Breast epithelium (tissue), 4 donors: ENCODE results near the gene TMEM208. TPM values are rescaled to one million over a fixed set of nuclear protein-coding genes. Genes with fewer than 3 reads are reported as not detected.
A peak's percentile ranks its signal among the peaks of the same experiment; 100 is the strongest.

Experiments
- DNase-seq, 2 donors: peaks; one replicate each; pipeline ENCODE4 v3.0.0-alpha.2; 2019; ENCODE audit warnings: low spot score in 2 of 2
- H3K27ac ChIP-seq, 2 donors: fragments of 200-600 bp; sonication (generic) in 1 of 2; one replicate each; pipeline ENCODE4 v1.5.1; 2016 to 2019; ENCODE audit warnings: mild to moderate bottlenecking in 1 of 2
- H3K27me3 ChIP-seq, 2 donors: fragments of 200-600 bp; sonication (generic) in 1 of 2; one replicate each; pipeline versions ENCODE4 v1.5.1 to v1.6.0; 2017 to 2019; ENCODE audit warnings: control low read depth in 1 of 2, mild to moderate bottlenecking in 1 of 2
- H3K36me3 ChIP-seq: fragments of 200-600 bp; one replicate; pipeline ENCODE4 v1.5.1; 2019
- H3K4me1 ChIP-seq, 2 donors: fragments of 200-600 bp; sonication (generic); one replicate each; pipeline ENCODE4 v1.5.1; 2016 to 2019; ENCODE audit warnings: control low read depth in 1 of 2
- H3K4me3 ChIP-seq, 3 donors: fragments of 200-600 bp; sonication (generic); 1 replicate in 2 of 3; 2 replicates in 1 of 3; pipeline ENCODE4 v1.5.1; 2016 to 2019; ENCODE audit warnings: mild to moderate bottlenecking in 3 of 3, moderate library complexity in 2 of 3
- H3K9me3 ChIP-seq, 2 donors: fragments of 200-600 bp; sonication (generic) in 1 of 2; one replicate each; pipeline ENCODE4 v1.5.1; 2016 to 2019; ENCODE audit warnings: control low read depth in 1 of 2
- POLR2A ChIP-seq: fragments of 450-650 bp; IDR thresholded peaks from one replicate; pipeline ENCODE4 v1.6.1; 2016; ENCODE audit warnings: antibody characterized with exemption, mild to moderate bottlenecking, moderate library complexity
- POLR2AphosphoS5 ChIP-seq, 3 donors: sonication (generic); formaldehyde crosslinking; IDR thresholded peaks; one replicate each; pipeline ENCODE4 v1.6.1; 2017; ENCODE audit warnings: antibody characterized with exemption in 3 of 3
- intact Hi-C: fragments of 100-400 bp; cut with DNase I; formaldehyde crosslinking; loops from one replicate; pipeline ENCODE4 v1.15.1; 2023; ENCODE audit warnings: low total_unique reads
- total RNA-seq, 3 donors: library from RNA; depleted of rRNA; stranded (reverse); fragments of >200 nt; gene quantifications; one replicate each; pipeline ENCODE4 v1.1.0, GENCODE V29; 2016
- TF ChIP-seq, protein P1 (sequence below), 3 donors: fragments of 450-650 bp; IDR thresholded peaks; one replicate each; pipeline ENCODE4 v1.5.1; 2016 to 2017; ENCODE audit warnings: antibody characterized with exemption in 3 of 3, mild to moderate bottlenecking in 3 of 3, moderate library complexity in 3 of 3

The TMEM208 gene
- total RNA-seq, 3 donors from 2014 or later: 35.2 to 46.2 (median 44.2) TPM

DNA sequence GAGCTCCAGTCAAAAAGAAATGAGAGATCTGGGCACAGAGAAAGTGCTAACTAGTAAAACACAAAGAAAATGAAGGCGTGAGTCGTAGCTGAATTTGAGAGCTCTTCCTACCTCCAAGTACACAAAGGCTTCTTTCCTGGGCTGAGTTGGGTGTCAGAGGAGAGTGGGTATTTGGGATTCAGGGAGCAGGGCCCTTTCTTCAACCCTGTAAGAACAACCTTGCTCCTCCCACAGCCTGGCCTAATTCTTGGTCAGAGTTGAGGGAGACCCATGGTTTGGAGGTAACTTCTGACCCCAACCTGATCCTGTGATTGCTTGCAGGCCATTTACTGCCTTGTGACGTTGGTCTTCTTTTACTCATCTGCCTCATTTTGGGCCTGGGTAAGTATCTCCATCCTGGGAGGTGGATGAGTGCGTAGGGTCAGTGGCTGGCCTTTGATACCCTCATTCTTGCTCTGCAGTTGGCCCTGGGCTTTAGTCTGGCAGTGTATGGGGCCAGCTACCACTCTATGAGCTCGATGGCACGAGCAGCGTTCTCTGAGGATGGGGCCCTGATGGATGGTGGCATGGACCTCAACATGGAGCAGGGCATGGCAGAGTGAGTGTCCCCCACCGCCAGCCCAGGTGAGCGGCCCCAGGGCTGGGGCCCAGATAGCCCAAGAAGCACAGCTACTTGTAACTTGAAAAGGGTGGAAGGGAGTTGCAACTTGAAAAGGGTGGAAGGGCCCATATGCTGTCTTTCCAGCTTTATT is 1.3 kb downstream of the TMEM208 start:
- TF ChIP-seq POLR2A: no peak
- Histone ChIP-seq H3K27me3 (no peaks in the 10 kb centered on the region), H3K4me3 (peak overlapping the region; percentile 63 to 95 (median 84)), H3K9me3 (no peaks in the 10 kb centered on the region), H3K36me3 (peaks cover 6% of the 10 kb centered on the region), H3K4me1 (peaks cover 5 to 6% of the 10 kb centered on the region in 2 donors), H3K27ac (peak overlapping the region in 1 of 2 donors; percentile 85)
- DNase-seq: no peak
- intact Hi-C loops: no loop called here

DNA sequence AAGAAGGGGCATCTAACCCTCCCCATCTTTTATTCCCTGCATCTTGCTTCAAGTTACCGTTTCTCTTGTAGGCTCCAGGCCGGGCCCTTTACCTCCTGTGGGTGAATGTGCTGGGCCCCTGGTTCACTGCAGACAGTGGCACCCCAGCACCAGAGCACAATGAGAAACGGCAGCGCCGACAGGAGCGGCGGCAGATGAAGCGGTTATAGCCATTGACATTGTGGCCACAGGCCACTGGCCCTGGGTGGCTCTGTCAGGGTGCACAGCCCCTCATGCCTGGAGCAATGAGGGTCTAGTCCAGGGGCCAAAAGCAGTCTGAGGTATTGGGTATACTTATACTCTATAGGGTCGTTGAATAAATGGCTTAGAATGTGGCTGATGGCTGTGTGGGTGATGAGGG is 2.0 kb downstream of the TMEM208 start:
- intact Hi-C loops: no loop called here
- Histone ChIP-seq H3K4me3 (no peak overlapping the region), H3K27ac (no peak overlapping the region), H3K4me1 (peaks cover 5 to 6% of the 10 kb centered on the region in 2 donors), H3K27me3 (no peaks in the 10 kb centered on the region), H3K36me3 (peaks cover 6% of the 10 kb centered on the region), H3K9me3 (no peaks in the 10 kb centered on the region)
- no peak for TF ChIP-seq POLR2AphosphoS5 (IDR thresholded peaks at IDR 0.05)
- no peak for TF ChIP-seq POLR2A
- TF ChIP-seq, protein P1, sequence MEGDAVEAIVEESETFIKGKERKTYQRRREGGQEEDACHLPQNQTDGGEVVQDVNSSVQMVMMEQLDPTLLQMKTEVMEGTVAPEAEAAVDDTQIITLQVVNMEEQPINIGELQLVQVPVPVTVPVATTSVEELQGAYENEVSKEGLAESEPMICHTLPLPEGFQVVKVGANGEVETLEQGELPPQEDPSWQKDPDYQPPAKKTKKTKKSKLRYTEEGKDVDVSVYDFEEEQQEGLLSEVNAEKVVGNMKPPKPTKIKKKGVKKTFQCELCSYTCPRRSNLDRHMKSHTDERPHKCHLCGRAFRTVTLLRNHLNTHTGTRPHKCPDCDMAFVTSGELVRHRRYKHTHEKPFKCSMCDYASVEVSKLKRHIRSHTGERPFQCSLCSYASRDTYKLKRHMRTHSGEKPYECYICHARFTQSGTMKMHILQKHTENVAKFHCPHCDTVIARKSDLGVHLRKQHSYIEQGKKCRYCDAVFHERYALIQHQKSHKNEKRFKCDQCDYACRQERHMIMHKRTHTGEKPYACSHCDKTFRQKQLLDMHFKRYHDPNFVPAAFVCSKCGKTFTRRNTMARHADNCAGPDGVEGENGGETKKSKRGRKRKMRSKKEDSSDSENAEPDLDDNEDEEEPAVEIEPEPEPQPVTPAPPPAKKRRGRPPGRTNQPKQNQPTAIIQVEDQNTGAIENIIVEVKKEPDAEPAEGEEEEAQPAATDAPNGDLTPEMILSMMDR (IDR thresholded peaks at IDR 0.05): no peak
- no peak for DNase-seq

DNA sequence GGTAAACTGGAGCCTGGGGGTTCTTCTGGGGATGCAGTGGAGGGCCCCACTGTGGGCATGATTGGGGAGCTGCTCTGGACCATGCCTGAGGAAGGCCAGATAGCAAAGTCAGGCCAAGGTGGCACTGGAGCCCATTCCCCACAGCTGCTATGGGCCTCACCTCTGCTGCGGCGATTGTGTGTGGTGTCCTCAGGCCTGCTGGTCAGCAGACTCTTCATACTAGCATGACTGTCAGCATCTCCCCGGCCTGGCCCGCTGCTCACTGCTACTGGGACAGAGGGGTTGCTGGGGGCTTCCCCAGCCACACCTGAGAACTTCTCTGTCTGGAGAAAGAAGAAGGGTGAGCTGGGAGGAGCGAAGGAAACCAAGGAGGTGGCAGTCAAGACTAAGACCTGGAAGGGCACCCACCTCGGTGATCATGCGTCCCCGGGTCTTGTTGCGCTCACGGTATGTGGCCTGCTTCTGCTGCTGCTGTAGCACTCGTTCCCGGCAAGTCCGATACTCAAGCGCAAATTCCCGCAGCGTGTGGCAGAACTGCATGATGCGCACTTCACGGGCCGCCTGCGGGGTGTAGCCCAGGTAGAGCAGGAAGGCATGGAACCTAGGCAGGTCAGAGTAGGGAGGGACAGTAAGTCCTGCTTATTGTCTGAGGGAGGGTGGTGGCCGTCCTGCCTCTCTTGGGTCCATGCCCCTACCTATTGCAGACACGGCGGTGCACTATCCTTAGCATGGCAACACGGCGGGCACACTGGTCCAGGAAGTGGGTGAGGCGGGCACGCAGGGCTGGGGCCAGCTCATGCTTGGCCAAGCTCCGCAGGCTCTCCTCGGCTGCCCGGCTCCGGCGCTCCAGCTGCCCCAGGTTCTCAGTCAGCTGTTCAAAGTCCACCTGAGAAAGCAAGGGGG is 3.2 kb downstream of the TMEM208 start:
- no peak for TF ChIP-seq POLR2A
- no peak for TF ChIP-seq POLR2AphosphoS5 (IDR thresholded peaks at IDR 0.05)
- TF ChIP-seq, protein P1 (IDR thresholded peaks at IDR 0.05): no peak
- Histone ChIP-seq H3K4me3 (no peak overlapping the region), H3K4me1 (peaks cover 5 to 6% of the 10 kb centered on the region in 2 donors), H3K36me3 (peaks cover 6% of the 10 kb centered on the region), H3K27ac (no peak overlapping the region), H3K9me3 (no peaks in the 10 kb centered on the region), H3K27me3 (no peaks in the 10 kb centered on the region)
- intact Hi-C loops: no loop called here
- DNase-seq: no peak

DNA sequence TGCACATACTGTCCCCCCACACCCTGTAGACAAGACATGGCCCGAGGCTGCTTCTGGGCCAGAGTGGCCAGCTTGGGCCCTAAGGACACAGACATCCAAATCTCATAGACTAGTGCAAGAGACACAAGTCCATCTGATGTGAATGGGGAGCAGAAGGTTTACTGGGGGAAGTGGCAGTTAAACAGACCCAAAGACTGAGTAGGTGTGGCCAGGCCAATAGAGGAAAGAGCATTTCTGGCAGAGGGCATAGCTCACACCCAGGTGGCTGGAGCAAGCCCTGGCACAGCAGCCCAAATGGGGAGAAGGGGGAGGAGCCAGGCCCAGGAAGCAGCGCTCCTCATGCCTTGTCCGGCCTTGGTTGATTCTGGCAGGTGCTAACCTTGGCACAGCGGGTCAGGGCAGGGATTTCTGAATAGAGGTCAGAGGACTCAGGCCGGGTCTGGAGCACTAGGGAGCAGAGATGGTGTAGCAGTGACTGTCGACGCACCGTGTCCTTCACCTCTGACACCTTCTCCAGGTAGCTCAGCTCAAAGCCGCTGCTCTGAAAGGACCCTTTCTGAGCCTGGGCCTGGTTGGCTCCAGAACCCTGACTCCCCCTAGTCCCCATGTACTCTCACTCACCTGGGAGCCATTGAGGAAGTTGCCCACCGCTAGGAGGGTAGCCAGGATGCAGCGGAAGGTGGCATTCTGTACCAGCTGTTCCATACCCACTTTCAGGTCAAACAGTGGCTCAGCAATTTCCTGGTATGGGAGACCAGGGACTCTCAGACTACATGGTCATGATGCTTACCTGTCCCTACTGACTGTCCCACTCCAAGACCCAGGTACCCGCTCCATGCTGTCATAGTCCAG is 4.1 kb downstream of the TMEM208 start:
- Histone ChIP-seq H3K4me1 (peaks cover 5 to 6% of the 10 kb centered on the region in 2 donors), H3K4me3 (no peak overlapping the region), H3K9me3 (no peaks in the 10 kb centered on the region), H3K36me3 (peaks cover 6% of the 10 kb centered on the region), H3K27me3 (no peaks in the 10 kb centered on the region), H3K27ac (no peak overlapping the region)
- DNase-seq: no peak
- no peak for TF ChIP-seq POLR2A
- no peak for TF ChIP-seq POLR2AphosphoS5 (IDR thresholded peaks at IDR 0.05)
- TF ChIP-seq, protein P1 (IDR thresholded peaks at IDR 0.05): no peak
- intact Hi-C loops: no loop called here

DNA sequence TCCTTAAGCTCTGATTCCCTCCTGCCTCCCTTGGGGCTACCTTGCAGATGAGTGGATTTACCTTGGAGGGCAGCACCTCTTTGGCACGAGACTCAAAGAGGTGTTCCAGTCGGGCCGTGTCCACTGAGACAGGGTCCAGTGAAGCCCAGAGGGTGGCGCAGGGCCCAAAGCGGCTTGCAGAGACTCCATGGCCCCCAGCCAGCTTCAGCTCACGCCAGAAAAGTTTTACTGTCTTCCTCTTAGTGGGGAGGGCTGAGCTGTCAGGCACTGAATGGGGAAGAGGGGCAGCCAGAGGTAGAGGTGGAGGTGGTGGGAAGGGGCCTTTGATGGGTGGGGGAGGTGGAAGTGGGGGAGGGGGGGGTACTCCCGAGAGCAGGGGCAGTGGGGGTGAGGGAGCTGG is 6.7 kb downstream of the TMEM208 start:
- no peaks in the 10 kb centered on the region for H3K4me1 ChIP-seq
- H3K4me3 ChIP-seq: no peak overlapping the region
- no peak for DNase-seq
- H3K36me3 ChIP-seq: peaks cover 6% of the 10 kb centered on the region
- no peak overlapping the region for H3K27ac ChIP-seq
- intact Hi-C loops: no loop called here
- no peaks in the 10 kb centered on the region for H3K27me3 ChIP-seq
- H3K9me3 ChIP-seq: no peaks in the 10 kb centered on the region
- TF ChIP-seq, protein P1 (IDR thresholded peaks at IDR 0.05): no peak
- no peak for TF ChIP-seq POLR2A
- no peak for TF ChIP-seq POLR2AphosphoS5 (IDR thresholded peaks at IDR 0.05)
